ENCODE measurements around the gene ODC1. TPM values are rescaled to one million over a fixed set of nuclear protein-coding genes. Genes with fewer than 3 reads are reported as not detected.

The ODC1 gene
- total RNA-seq, 4 donors from 2014 or later, result 70.1 to 158 (median 94.8) TPM

DNA sequence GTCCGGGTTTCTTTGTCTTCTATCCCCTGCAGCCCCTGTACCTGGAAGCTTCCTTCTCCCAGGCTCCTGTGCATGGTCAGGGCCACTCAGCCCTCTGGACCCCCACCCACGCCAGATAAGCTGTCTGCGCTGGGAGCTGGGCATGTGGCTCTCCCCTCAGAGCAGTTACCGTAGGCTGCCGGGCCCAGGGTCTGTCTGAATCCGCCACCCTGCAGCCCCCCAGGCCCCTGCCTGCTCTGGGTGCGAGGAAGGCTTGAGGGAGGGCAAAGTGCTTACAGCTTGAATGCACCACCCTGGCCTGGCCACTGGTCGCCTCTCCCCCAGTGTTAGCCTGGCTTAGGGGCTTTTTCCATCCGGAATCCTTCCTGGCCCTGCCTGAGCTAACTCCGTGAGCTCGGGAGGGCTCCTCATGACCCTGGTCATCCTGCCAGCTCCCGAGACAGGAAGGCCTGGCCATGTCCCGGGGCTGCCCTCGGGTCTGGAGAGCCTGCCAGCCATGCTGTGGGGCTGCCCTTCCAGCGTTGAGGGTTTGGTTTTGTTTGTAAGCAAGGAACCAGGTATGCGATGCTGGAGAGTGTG is 50.7 kb downstream of the ODC1 start:
- H3K4me3 ChIP-seq, result no peak overlapping the region
- no peak overlapping the region for H3K27ac ChIP-seq
- H3K4me1 ChIP-seq, result peaks cover 0 to 20% (median 8%) of the 10 kb centered on the region in 4 donors
- H3K9me3 ChIP-seq, result no peaks in the 10 kb centered on the region
- DNase-seq (ENCODE audit: low spot score in 2 of 2), result no peak
- whole genome bisulfite sequencing, 2 donors, result 82 to 84% methylated on average over 13 to 15 of the region's 16 CpGs
- H3K36me3 ChIP-seq, result peaks cover 0 to 5% (median 0%) of the 10 kb centered on the region in 3 donors
- no peaks in the 10 kb centered on the region for H3K27me3 ChIP-seq
- TF ChIP-seq, protein P1, sequence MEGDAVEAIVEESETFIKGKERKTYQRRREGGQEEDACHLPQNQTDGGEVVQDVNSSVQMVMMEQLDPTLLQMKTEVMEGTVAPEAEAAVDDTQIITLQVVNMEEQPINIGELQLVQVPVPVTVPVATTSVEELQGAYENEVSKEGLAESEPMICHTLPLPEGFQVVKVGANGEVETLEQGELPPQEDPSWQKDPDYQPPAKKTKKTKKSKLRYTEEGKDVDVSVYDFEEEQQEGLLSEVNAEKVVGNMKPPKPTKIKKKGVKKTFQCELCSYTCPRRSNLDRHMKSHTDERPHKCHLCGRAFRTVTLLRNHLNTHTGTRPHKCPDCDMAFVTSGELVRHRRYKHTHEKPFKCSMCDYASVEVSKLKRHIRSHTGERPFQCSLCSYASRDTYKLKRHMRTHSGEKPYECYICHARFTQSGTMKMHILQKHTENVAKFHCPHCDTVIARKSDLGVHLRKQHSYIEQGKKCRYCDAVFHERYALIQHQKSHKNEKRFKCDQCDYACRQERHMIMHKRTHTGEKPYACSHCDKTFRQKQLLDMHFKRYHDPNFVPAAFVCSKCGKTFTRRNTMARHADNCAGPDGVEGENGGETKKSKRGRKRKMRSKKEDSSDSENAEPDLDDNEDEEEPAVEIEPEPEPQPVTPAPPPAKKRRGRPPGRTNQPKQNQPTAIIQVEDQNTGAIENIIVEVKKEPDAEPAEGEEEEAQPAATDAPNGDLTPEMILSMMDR (IDR thresholded peaks at IDR 0.05), result no peak
- TF ChIP-seq EP300 (IDR thresholded peaks at IDR 0.05) (no peak), POLR2A (IDR thresholded peaks at IDR 0.05) (no peak)

DNA sequence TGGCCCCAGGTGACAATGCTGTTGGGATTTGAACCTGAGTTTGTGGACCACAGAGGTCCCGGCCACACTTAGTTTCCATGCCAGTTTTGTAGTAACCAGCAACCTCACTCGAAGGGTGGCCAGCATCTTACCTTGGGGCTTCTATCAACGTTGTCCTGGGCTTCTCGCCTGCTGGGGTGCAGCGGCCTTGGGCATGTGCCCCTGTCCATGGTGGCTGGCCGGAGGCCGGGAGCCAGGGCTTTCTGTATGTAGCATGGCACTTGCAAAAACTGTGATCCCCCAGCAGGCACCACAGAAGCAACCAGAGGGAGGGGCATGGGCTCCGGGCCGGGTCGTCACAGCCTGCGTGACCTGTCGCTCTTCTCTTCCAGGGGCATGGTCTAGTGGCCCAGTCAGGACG is 51.7 kb downstream of the ODC1 start:
- 86 to 90% methylated on average over 11 to 13 of the region's 13 CpGs for WGBS, 2 donors
- Histone ChIP-seq H3K27ac (no peak overlapping the region), H3K9me3 (no peaks in the 10 kb centered on the region), H3K4me3 (no peak overlapping the region), H3K27me3 (no peaks in the 10 kb centered on the region), H3K4me1 (peaks cover 0 to 18% (median 7%) of the 10 kb centered on the region in 4 donors), H3K36me3 (peaks cover 0 to 5% (median 0%) of the 10 kb centered on the region in 3 donors)
- TF ChIP-seq, protein P1 (IDR thresholded peaks at IDR 0.05), result no peak
- no peak for TF ChIP-seq POLR2A (IDR thresholded peaks at IDR 0.05)
- TF ChIP-seq EP300 (IDR thresholded peaks at IDR 0.05), result no peak
- no peak for DNase-seq (ENCODE audit: low spot score in 2 of 2)

DNA sequence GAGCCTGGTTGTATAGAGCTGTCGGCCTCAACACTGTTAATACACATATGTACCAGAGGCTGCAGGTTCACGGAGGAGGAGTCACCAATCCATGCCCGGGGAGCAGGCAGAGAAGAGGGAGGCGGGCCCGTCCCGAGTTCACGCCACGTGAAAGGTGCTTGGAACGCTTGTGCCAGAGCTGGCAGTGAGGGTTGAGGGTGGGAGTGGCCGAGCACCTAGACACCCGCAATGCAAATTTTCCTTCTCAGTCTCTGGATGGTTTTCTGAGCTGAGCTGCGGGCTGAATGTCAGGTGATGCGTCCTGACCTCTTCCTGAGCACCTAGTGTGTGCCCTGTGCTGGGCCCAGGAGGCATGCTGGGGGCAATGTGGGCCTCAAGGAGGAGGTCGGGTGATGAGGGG is 52.2 kb downstream of the ODC1 start:
- WGBS, 2 donors, result 82 to 88% methylated on average over 13 to 14 of the region's 14 CpGs
- H3K36me3 ChIP-seq, result peaks cover 0 to 5% (median 0%) of the 10 kb centered on the region in 3 donors
- H3K4me3 ChIP-seq, result no peak overlapping the region
- TF ChIP-seq POLR2A (IDR thresholded peaks at IDR 0.05) (no peak), EP300 (IDR thresholded peaks at IDR 0.05) (no peak)
- TF ChIP-seq, protein P1 (IDR thresholded peaks at IDR 0.05), result no peak
- H3K4me1 ChIP-seq, result peaks cover 0 to 14% (median 2%) of the 10 kb centered on the region in 4 donors
- H3K27me3 ChIP-seq, result no peaks in the 10 kb centered on the region
- no peaks in the 10 kb centered on the region for H3K9me3 ChIP-seq
- DNase-seq (ENCODE audit: low spot score in 2 of 2), result no peak
- H3K27ac ChIP-seq, result no peak overlapping the region

DNA sequence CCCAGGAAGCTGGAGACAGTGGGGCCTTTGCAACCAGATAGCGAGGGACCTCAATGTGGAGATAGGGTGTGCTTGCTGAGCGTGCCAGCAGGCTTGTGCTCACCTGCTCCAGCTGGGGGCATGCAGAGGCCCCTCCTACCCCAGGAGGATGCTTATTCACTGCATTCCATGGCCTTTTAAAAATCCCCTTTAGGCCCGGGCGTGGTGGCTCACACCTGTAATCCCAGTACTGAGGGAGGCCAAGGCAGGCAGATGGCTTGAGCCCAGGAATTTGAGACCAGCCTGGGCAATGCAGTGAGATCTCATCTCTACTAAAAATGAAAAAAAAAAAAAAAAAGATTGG is 54.5 kb downstream of the ODC1 start:
- no peak for DNase-seq (ENCODE audit: low spot score in 2 of 2)
- 87 to 98% methylated on average over 3 to 4 of the region's 4 CpGs for whole genome bisulfite sequencing, 2 donors
- Histone ChIP-seq H3K27me3 (no peaks in the 10 kb centered on the region), H3K4me3 (no peak overlapping the region), H3K4me1 (peaks cover 0 to 31% (median 15%) of the 10 kb centered on the region in 4 donors), H3K27ac (peak overlapping the region in 1 of 4 donors; percentile 29), H3K9me3 (no peaks in the 10 kb centered on the region), H3K36me3 (peaks cover 0 to 5% (median 0%) of the 10 kb centered on the region in 3 donors)
- no peak for TF ChIP-seq POLR2A (IDR thresholded peaks at IDR 0.05)
- TF ChIP-seq, protein P1 (IDR thresholded peaks at IDR 0.05), result no peak
- TF ChIP-seq EP300 (IDR thresholded peaks at IDR 0.05), result no peak

DNA sequence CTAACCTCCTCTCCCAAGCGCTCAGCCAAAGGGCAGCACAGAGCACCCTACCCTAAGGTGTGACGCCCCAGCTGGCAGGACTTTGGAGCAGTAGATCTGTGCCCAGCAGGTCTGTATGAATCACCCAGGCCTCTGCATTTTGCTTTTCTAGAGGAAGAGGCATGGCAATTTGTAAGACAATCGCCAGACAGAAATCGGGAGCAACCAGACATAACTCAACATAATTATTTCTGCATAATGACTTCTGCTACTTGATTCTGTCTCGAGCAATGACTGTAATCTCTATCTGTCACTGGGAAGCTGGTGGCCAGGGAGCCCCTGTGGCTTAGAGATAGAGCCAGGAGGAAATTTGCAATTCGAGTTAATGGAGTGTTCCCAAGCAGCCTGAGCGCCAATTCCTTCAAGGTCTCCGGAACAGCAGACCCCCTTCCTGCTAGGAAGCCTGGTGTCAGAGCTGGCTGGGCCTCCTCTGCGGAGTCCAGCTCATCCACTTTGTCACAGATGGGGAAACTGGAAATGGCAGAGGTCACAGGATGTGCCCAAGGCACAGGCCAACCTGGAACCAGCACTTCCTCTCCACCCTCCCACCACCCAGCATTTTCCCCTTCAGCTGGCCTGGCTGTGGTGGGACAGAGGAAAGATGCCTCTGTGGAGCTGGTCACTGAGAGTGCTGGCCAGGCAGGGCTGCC is 55.0 kb downstream of the ODC1 start:
- Histone ChIP-seq H3K27ac (peak overlapping the region in 1 of 4 donors; percentile 29), H3K27me3 (no peaks in the 10 kb centered on the region), H3K4me3 (no peak overlapping the region), H3K9me3 (no peaks in the 10 kb centered on the region), H3K4me1 (peaks cover 0 to 32% (median 15%) of the 10 kb centered on the region in 4 donors), H3K36me3 (peaks cover 0 to 5% (median 0%) of the 10 kb centered on the region in 3 donors)
- WGBS, 2 donors, result 71 to 86% methylated on average over 6 to 9 of the region's 9 CpGs
- no peak for DNase-seq (ENCODE audit: low spot score in 2 of 2)
- TF ChIP-seq, protein P1 (IDR thresholded peaks at IDR 0.05), result no peak
- no peak for TF ChIP-seq EP300 (IDR thresholded peaks at IDR 0.05)

All from tibial nerve (tissue), 4 donors.